ENCODE data around the gene MNX1.

- TF ChIP-seq CTCF (IDR thresholded peaks at IDR 0.05) = no peak
- no peak for TF ChIP-seq POLR2A (IDR thresholded peaks at IDR 0.05)
Measured at GRCh38 chr7:157012113-157012547, 1.7 kb upstream of the MNX1 start.

Measured in sigmoid colon (tissue), 3 donors.